Endothelial cell of umbilical vein (primary cell): Measurements from ENCODE around the gene SLC9A9. TPM values are rescaled to one million over a fixed set of nuclear protein-coding genes. Genes with fewer than 3 reads are reported as not detected.

ENCODE experiments used
- BruUV-seq: library from RNA; stranded (reverse); fragments of 400-500 nt; replicated peaks from 2 replicates; lab custom pipeline; 2021; lab: Mats Ljungman, UMichigan
- CTCF ChIA-PET: fragments of 300-600, 350-600 bp; sonication (Branson Sonifier 250); formaldehyde crosslinking; loops from one replicate; lab custom pipeline; 2021; ENCODE audit warnings: antibody characterized with exemption, inconsistent platforms; lab: Charles Lee
- POLR2A ChIA-PET: fragments of 300-600, 350-600 bp; sonication (Branson Sonifier 250); formaldehyde crosslinking; loops from one replicate; lab custom pipeline; 2021; ENCODE audit warnings: antibody characterized with exemption, inconsistent platforms; lab: Charles Lee
- DNase-seq: peaks from one replicate; pipeline ENCODE4 v3.0.0-alpha.2; 2011; ENCODE audit warnings: low read depth, low spot score
- FAIRE-seq: peaks from 2 replicates; lab custom pipeline; 2011; peaks lifted over from hg19 to GRCh38; lab: Jason Lieb, UNC
- H2AFZ ChIP-seq: 2 replicates; pipeline ENCODE4 v1.6.0; 2012; ENCODE audit warnings: low read depth, low read length, control low read depth, inconsistent platforms
- H3K27ac ChIP-seq: 2 replicates; pipeline ENCODE4 v1.5.1; 2011; ENCODE audit warnings: low read depth, mild to moderate bottlenecking, control low read depth, low read length, moderate library complexity; ENCODE audit not compliant: insufficient read depth
- H3K27me3 ChIP-seq, 2 experiments: 2 replicates each; pipeline versions ENCODE4 v1.6.0 to v1.6.1; 2011; ENCODE audit warnings: low read length in 2 of 2, mixed read lengths in 1 of 2; ENCODE audit not compliant: control insufficient read depth in 2 of 2, insufficient read depth in 2 of 2
- H3K36me3 ChIP-seq, 2 experiments: 2 replicates in 1 of 2; 3 replicates in 1 of 2; pipeline ENCODE4 v1.5.1; 2011; ENCODE audit warnings: low read length in 2 of 2, mild to moderate bottlenecking in 1 of 2, moderate library complexity in 1 of 2; ENCODE audit not compliant: control insufficient read depth in 2 of 2, insufficient read depth in 2 of 2; ENCODE audit errors: extremely low read depth in 1 of 2
- H3K4me1 ChIP-seq: 3 replicates; pipeline ENCODE4 v1.5.1; 2011; ENCODE audit warnings: mild to moderate bottlenecking, low read length; ENCODE audit not compliant: control insufficient read depth, insufficient read depth; ENCODE audit errors: extremely low read depth
- H3K4me2 ChIP-seq: 2 replicates; pipeline ENCODE4 v1.6.1; 2011; ENCODE audit warnings: low read length, control low read depth, mixed read lengths; ENCODE audit not compliant: insufficient read depth
- H3K4me3 ChIP-seq, 3 experiments: fragments of 200-600 bp in 1 of 3; sonication (generic), shearing (Covaris generic) in 1 of 3; replicated peaks in 1 of 3; 2 replicates each; pipeline ENCODE4 v1.5.1; 2011 to 2016; ENCODE audit warnings: control low read depth in 3 of 3, low read length in 3 of 3, mild to moderate bottlenecking in 2 of 3, inconsistent platforms in 1 of 3, low read depth in 1 of 3, moderate library complexity in 1 of 3; ENCODE audit not compliant: insufficient read depth in 1 of 3
- H3K79me2 ChIP-seq: 2 replicates; pipeline ENCODE4 v1.6.0; 2012; ENCODE audit warnings: low read length, inconsistent platforms; ENCODE audit not compliant: control insufficient read depth, insufficient read depth
- H3K9ac ChIP-seq: replicated peaks from 2 replicates; pipeline ENCODE3; 2011; ENCODE audit warnings: low read length, control low read depth; ENCODE audit not compliant: insufficient read depth; ENCODE audit errors: extremely low read depth
- H3K9me1 ChIP-seq: replicated peaks from 3 replicates; pipeline ENCODE4 v1.6.0; 2011; ENCODE audit warnings: mild to moderate bottlenecking, low read length; ENCODE audit not compliant: control insufficient read depth, insufficient read depth; ENCODE audit errors: extremely low read depth
- H3K9me3 ChIP-seq: replicated peaks from 2 replicates; pipeline ENCODE4 v1.5.1; 2012; ENCODE audit warnings: low read length, inconsistent platforms; ENCODE audit not compliant: control insufficient read depth, insufficient read depth
- H4K20me1 ChIP-seq: replicated peaks from 2 replicates; pipeline ENCODE3; 2011; ENCODE audit warnings: mild to moderate bottlenecking, low read length; ENCODE audit not compliant: control insufficient read depth, insufficient read depth; ENCODE audit errors: extremely low read depth
- CTCF ChIP-seq, 2 donors: IDR thresholded peaks; 1 replicate in 1 of 2; 2 replicates in 1 of 2; pipeline ENCODE4 v1.5.1; 2011; ENCODE audit warnings: low read length in 2 of 2, mild to moderate bottlenecking in 2 of 2, moderate library complexity in 2 of 2, control low read depth in 1 of 2, inconsistent platforms in 1 of 2, low read depth in 1 of 2; ENCODE audit not compliant: insufficient read depth in 1 of 2; ENCODE audit errors: extremely low read depth in 1 of 2
- EZH2 ChIP-seq: IDR thresholded peaks from 2 replicates; pipeline ENCODE4 v1.6.1; 2012; ENCODE audit warnings: borderline replicate concordance, low read depth, mild to moderate bottlenecking, moderate library complexity, low read length, inconsistent platforms; ENCODE audit not compliant: severe bottlenecking
- FOS ChIP-seq: IDR thresholded peaks from 2 replicates; pipeline ENCODE4 v1.6.1; 2011; ENCODE audit warnings: mild to moderate bottlenecking, low read length, moderate library complexity, borderline replicate concordance; ENCODE audit not compliant: insufficient read depth
- GATA2 ChIP-seq: IDR thresholded peaks from 2 replicates; pipeline ENCODE4 v1.7.0; 2011; ENCODE audit warnings: low read depth, mild to moderate bottlenecking, moderate library complexity, mixed read lengths, low read length; ENCODE audit not compliant: insufficient read length, insufficient read depth
- JUN ChIP-seq: IDR thresholded peaks from 2 replicates; pipeline ENCODE4 v1.6.1; 2011; ENCODE audit warnings: borderline replicate concordance, low read depth; ENCODE audit not compliant: insufficient read length, insufficient read depth
- MAX ChIP-seq: IDR thresholded peaks from 2 replicates; pipeline ENCODE4 v1.6.1; 2011; ENCODE audit not compliant: insufficient read depth, insufficient read length
- MYC ChIP-seq: IDR thresholded peaks from one replicate; pipeline ENCODE4 v1.6.1; 2011; ENCODE audit warnings: mild to moderate bottlenecking, low read depth, low read length
- POLR2A ChIP-seq: IDR thresholded peaks from 2 replicates; pipeline ENCODE4 v1.6.1; 2012; ENCODE audit warnings: low read depth, mild to moderate bottlenecking, control low read depth, low read length
- POLR2AphosphoS5 ChIP-seq: IDR thresholded peaks from 2 replicates; pipeline ENCODE4 v1.6.1; 2012; ENCODE audit warnings: low read depth, mild to moderate bottlenecking, control low read depth, low read length, moderate library complexity; ENCODE audit not compliant: insufficient read depth
- dilution Hi-C: fragments of 300-500 bp; cut with MboI; formaldehyde crosslinking; loops from one replicate; pipeline ENCODE4 v1.15.0; 2019; ENCODE audit warnings: low sequenced_read_pairs; ENCODE audit not compliant: extremely low pct_ligation_motif_present
- intact Hi-C: fragments of 100-400 bp; cut with micrococcal nuclease; formaldehyde crosslinking; loops from one replicate; pipeline ENCODE4 v1.10.0; 2022
- polyA plus RNA-seq, 4 experiments: library from polyadenylated mRNA; depleted of rRNA in 3 of 4; stranded (reverse) in 3 of 4; unstranded in 1 of 4; fragments of >200 nt; gene quantifications; 2 replicates each; pipeline versions ENCODE4 v1.2.1 to v1.2.3, GENCODE V29; 2011 to 2012; ENCODE audit warnings: missing spikeins in 1 of 4
- total RNA-seq: library from RNA; stranded (reverse); gene quantifications from 2 replicates; pipeline ENCODE4 v1.2.3, GENCODE V29; 2021

The SLC9A9 gene
- total and polyA plus RNA-seq, 2 donors (not counting 3 experiments of a cell fraction or from before 2014, with no cell fraction given), result 1.5 to 1.8 TPM

- ChIA-PET POLR2A (no interaction called here), CTCF (no interaction called here)
- no peaks in the 10 kb centered on the region for H4K20me1 ChIP-seq
- no peaks in the 10 kb centered on the region for H3K27me3 ChIP-seq
- H3K9me3 ChIP-seq, result no peaks in the 10 kb centered on the region
- intact Hi-C loops (no loop called here), dilution Hi-C loops (no loop called here)
- H3K9ac ChIP-seq, result no peak overlapping the region
- H2AFZ ChIP-seq, result no peak overlapping the region
- no peak for FAIRE-seq
- H3K36me3 ChIP-seq, result no peaks in the 10 kb centered on the region
- no TSS peak for BruUV-seq
- no peaks in the 10 kb centered on the region for H3K79me2 ChIP-seq
- no peak for DNase-seq
- H3K4me3 ChIP-seq, result no peak overlapping the region
- no peak overlapping the region for H3K4me2 ChIP-seq
- no peak overlapping the region for H3K27ac ChIP-seq
- no peaks in the 10 kb centered on the region for H3K9me1 ChIP-seq
- no peak for TF ChIP-seq CTCF (IDR thresholded peaks at IDR 0.05; ENCODE audit: extremely low read depth in 1 of 2, insufficient read depth in 1 of 2, low read depth in 1 of 2, low read length in 2 of 2)
- H3K4me1 ChIP-seq, result no peaks in the 10 kb centered on the region
These were observed 252.7 kb downstream of the SLC9A9 start for GRCh38 chr3:143595456-143596077.

- dilution Hi-C loops, result no loop called here
These were observed 254.1 kb downstream of the SLC9A9 start for GRCh38 chr3:143594206-143594605.

More at GRCh38 chr3:143594206-143594605, 254.1 kb downstream of the SLC9A9 start:
- Histone ChIP-seq H3K4me3 (no peak overlapping the region), H3K27ac (no peak overlapping the region), H3K4me1 (no peaks in the 10 kb centered on the region), H3K4me2 (no peak overlapping the region), H3K27me3 (no peaks in the 10 kb centered on the region), H3K9me1 (no peaks in the 10 kb centered on the region), H3K79me2 (no peaks in the 10 kb centered on the region), H2AFZ (no peak overlapping the region), H3K36me3 (no peaks in the 10 kb centered on the region), H3K9me3 (no peaks in the 10 kb centered on the region), H3K9ac (no peak overlapping the region), H4K20me1 (no peaks in the 10 kb centered on the region)
- BruUV-seq, result no TSS peak
- no peak for TF ChIP-seq CTCF (IDR thresholded peaks at IDR 0.05; ENCODE audit: extremely low read depth in 1 of 2, insufficient read depth in 1 of 2, low read depth in 1 of 2, low read length in 2 of 2)
- no peak for TF ChIP-seq POLR2A
- no peak for TF ChIP-seq MAX
- no peak for TF ChIP-seq EZH2
- no peak for TF ChIP-seq MYC
- no peak for TF ChIP-seq GATA2
- TF ChIP-seq FOS, result no peak
- TF ChIP-seq JUN, result no peak
- no peak for TF ChIP-seq POLR2AphosphoS5
- FAIRE-seq (no peak), DNase-seq (no peak)
- POLR2A ChIA-PET, result no interaction called here
- intact Hi-C loops, result no loop called here
- CTCF ChIA-PET, result interaction anchor here (0.8 kb wide), 1 partner anchor 10 kb away, joined by 3 read pairs; no protein-coding TSS in a partner anchor
